Measurements from ENCODE around the gene MCEE.
"Not testable (repeated sequence)": the region's sequence is repeated elsewhere in the genome, so short reads cannot be mapped to it uniquely, and the experiment has no call there.

Gene MCEE

DNA sequence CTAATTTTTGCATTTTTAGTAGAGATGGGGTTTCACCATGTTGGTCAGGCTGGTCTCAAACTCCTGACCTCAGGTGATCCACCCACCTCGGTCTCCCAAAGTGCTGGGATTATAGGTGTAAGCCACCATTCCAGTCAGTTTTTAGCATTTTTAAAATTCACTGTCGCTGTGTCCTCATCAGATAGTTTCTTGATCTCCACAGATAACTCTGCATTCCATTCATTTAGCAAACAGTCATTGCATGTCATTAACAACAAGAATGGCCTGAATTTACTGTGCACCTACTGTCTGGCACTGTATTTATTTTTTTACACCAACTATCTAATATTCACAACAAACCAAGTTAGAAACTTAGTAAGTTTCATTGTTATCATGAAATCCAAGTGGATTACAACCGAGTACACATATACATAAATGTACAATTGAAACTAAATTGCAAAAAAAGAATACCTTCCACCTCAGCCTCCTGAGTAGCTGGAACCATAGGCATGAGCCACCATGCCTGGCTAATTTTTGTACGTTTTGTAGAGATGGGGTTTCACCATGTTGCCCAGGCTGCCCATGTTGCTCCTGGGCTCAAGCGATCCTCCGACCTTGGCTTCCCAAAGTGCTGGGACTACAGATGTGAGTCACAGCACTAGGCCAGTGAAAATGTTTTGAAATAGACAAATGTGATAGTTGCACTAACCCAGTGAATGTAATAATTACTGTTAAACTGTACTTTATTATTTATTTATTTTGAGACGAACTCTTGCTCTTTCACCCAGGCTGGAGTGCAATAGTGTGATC, 4.3 kb downstream of the MCEE start:
- no peak for DNase-seq

DNA sequence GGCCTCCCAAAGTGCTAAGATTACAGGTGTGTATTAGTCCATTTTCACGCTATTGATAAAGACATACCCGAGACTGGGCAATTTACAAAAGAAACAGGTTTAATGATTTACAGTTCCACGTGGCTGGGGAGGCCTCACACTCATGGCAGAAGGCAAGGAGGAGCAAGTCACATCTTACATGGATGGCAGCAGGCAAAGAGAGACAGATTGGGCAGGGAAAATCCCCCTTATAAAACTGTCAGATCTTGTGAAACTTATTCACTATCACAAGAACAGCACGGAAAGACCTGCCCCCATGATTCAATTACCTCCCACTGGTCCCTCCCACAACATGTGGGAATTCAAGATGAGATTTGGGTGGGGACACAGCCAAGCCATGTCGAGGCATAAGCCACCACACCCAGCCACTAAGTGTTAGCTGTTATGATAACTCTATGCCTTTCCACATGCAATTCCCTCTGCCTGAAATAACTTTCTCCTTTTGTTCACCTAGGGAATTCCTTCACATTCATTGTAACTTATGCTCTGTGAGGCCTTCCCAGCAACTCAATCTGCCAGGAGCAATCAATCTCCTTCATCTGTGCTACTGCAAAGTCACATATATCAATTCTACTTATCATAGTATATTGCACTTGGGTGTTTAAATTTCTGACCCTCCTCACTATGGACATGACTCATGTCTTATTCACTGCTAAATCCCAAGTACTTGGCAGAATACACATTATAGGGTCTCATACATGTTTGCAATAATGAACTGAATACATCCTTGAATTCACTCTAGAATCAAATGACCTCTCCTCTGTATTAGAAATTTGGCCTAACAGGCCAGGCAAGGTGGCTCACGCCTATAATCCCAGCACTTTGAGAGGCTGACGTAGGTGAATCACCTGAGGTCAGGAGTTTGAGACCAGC, 7.4 kb downstream of the MCEE start:
- no peak for DNase-seq

DNA sequence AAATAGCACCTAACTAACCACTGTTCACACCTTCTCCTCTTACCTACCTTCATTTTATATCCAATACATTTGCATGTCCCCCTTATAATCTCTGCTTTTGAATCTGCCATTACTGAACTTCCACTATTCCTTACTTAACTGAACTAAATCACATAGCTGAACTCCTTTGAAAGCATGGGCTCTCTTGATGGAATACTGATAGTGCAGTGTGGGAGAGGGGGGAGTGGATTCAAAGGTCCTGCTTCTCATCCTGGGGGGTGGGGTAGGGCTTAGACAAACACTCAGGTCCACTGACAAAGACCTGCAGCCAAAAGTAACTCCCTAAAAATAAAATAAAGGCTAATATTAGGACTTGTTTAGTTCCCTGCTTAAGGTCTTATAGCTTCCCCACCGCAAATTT, 8.6 kb downstream of the MCEE start:
- no peak for DNase-seq

DNA sequence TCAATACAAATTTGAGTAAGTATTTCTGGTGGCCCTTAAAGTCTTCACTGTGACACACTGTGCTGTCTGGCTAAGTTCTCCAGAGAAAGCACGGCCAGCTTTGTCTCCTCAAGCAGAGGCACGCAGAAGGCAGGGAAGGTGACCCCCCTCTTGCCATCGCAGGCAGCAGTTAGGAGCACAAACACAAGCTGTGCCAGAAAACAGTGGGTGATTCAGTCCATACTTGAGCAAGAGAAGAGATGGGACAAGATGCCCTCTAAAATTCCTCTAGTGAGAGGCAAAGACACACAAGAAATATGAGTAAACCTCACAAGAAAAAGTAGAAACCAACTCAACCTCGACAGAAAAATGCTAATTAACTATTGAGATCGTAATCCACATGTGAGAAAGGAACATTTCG, 9.8 kb downstream of the MCEE start:
- DNase-seq = no peak

DNA sequence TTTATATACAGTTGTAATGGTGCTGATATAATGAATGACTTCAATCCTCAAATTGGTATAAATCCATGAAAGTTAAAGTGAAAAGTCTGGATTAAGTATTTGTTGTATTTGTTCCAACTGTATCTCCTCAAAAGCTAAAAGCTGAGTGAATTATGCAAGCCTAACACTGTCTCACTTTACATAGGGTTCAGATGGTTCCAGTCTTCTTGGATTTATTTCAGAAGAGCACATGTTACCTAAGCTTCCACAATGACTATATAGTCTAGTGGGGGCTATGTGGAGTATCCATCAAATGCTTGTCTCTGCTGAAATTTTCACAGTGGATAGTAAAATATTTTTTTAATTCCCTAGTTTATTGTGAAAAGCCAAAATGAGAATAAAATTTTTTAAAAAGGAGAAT, 13.0 kb downstream of the MCEE start:
- no peak for DNase-seq

DNA sequence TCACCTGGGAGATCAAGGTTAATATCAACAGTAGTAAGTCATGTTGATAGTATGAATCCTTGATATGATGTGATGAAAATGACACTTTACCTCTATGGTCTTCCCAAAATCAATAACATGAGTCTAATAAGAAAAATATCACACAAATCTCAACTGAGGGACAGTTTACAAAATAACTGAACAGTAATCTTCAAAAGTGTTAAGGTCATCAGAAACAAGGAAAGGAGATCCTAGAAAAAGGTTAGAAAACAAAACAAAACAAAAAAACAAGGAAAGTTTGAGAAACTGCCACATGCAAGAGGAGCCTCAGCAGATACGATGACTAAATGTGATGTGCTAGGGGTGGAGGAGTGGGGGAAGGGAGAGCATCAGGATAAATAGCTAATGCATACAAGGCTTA, 16.2 kb downstream of the MCEE start:
- DNase-seq = no peak

DNA sequence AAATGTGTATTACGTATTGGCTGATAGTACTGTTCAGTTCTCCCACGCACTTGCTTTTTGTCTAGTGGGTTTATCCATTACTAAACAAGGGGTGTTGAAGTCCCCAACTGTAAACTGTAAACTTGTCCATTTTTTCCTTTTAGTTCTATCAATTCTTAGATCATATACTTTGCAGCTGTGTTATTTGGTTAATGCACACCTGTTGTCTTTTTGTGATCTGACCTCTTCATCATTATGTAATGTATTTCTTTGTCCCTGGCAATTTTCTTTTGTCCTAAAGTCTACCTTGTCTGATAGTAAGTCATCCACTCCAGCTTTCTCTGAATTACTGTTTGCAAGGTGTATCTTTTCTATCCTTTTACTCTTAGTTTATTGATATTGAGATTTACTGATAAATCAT, 21.9 kb downstream of the MCEE start:
- no peak for DNase-seq

DNA sequence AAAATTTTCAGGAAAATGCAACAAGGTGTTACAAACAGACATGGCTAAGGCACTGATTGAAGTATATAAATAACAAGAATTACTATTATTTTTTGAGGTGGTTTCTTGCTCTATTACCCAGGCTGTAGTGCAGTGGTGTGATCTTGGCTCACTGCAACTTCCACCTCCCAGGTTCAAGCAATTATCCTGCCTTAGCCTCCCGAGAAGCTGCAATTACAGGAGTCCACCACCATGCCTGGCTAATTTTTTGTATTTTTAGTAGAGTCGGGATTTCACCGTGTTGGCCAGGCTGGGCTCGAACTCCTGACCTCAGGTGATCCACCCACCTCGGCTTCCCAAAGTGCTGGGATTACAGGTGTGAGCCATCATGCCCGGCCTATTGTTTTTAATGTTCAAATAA, 23.6 kb downstream of the MCEE start:
- not testable (repeated sequence) for DNase-seq

DNA sequence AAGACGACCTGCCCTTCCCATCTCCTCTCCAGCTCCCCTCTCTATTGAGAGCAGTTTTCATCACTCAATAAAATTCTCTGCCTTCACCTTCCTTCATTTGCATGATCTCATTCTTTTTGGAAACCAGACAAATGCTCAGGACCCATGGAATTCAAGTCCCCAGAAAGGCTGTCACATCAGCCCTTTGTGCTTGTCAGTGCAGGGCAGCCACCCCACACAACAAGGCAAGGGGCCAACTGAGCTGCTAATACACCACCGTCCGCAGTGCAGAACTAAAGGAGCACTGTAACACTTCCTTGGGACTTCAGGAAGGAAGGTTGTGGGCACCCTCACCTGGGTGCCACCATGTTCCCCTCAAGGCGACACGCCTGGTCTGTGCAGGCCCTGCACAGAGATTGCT, 26.2 kb downstream of the MCEE start:
- DNase-seq = no peak

DNA sequence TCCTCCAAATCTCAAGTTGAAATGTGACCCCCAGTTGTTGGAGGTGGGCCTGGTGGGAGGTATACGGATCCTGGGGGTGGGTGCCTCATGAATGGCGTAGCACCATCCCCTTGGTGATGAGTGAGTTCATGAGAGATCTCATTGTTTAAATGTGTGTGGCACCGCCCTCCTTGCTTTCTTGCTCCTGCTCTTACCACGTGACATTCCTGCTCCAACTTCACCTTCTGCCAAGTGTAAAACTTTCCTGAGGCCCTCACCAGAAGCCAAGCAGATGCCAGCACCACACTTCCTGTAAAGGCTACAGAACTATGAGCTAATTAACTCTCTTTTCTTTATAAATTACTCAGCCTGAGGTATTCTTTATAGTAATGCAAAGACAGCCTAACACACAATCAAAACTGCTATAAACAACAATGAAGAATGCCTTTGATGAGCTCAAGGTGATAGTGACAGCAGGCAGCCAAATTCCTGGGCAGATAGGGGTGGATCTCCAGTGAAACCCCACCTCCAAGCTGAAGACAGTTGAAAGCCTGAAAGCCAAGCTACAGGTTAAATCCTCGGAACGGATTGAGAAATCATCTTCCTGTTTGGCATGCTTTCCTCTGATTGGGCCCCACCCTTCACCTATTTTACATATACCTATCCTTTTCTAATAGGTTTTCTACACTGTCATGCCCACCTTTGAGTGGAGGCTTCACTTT, 26.9 kb downstream of the MCEE start:
- no peak for DNase-seq

DNA sequence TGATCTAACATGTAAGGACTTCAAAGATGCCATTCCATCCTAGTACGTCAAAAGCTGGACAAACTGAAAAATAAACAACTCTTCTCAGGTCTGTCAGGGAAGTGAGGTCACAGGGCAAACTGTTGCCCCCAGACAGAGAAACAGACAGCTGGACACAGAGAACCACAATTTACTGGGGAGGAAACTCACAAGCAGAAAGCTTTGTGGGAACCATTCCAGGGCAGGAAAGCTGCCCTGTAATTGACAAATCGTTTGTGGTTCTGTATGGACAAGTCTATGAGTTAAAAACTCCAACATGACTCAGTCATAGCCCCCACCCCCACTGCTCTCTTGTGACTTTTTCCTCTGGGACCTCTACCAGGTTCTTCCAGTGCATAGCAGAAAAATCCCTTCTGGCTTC, 28.4 kb downstream of the MCEE start:
- DNase-seq = no peak

DNA sequence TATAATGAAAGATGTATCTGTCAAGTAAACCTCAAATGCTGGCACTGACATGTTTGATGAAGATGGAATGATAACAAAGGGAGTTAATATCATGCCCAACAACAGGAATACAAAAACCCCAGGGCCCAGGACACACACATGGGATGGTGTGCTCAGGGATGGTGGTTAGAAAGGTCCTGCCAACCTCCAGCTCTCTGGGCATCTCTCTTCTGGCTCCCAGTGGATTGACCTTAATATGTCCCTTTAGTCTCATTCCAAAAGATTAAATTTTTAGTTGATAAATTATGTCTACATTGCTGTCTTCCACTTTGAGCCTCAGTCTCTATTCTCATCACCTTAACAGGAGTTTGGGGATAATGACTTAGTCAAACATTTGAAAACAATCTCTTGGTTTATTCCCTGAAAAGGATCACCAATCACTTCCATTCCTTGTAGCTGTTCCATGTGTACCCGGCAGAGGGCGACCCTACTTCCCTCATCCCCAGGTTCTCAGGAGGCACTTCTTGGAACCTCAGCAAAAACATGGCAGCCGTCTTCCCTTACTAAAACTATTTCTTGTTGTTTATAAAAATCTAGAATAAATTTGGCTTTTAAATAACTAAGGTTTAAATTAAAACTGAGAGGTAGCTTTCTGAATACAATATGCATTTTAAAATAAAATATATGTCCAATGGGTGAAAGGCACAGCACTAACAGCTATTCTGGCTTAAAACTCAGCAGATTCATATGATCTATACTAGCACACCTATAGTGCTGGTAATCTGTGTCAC, 29.6 kb downstream of the MCEE start:
- peak; percentile 78 for DNase-seq

DNA sequence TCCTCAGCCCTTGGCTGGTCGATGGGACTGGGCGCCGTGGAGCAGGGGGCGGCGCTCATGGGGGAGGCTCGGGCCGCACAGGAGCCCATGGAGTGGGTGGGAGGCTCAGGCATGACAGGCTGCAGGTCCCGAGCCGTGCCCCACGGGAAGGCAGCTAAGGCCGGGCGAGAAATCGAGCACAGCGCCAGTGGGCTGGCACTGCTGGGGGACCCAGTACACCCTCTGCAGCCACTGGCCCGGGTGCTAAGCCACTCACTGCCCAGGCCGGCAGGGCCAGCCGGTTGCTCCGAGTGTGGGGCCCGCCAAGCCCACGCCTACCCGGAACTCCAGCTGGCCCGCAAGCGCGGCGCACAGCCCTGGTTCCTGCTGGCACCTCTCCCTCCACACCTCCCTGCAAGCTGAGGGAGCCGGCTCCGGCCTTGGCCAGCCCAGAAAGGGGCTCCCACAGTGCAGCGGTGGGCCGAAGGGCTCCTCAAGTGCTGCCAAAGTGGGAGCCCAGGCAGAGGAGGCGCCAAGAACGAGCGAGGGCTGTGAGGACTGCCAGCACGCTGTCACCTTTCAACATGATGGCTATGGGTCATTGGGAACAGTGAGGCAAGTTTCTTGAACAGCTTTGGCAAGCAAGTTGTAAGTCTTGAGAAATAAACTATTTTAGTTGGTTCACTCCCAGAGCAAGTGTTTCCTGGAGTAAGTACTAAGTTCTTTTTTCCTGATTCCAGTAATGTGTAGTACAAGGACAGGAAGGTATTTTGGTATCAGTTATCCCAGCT, 37.4 kb downstream of the MCEE start:
- DNase-seq = not testable (repeated sequence)

DNA sequence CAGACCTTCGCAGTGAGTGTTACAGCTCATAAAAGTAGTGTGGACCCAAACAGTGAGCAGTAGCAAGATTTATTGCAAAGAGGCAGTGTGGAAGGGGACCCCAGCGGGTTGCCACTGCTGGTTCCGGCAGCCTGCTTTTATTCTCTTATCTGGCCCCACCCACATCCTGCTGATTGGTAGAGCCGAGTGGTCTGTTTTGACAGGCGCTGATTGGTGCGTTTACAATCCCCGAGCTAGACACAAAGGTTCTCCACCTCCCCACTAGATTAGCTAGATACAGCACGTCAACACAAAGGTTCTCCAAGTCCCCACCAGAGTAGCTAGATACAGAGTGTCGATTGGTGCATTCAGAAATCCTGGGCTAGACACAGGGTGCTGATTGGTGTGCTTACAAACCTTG, 38.2 kb downstream of the MCEE start:
- not testable (repeated sequence) for DNase-seq

DNA sequence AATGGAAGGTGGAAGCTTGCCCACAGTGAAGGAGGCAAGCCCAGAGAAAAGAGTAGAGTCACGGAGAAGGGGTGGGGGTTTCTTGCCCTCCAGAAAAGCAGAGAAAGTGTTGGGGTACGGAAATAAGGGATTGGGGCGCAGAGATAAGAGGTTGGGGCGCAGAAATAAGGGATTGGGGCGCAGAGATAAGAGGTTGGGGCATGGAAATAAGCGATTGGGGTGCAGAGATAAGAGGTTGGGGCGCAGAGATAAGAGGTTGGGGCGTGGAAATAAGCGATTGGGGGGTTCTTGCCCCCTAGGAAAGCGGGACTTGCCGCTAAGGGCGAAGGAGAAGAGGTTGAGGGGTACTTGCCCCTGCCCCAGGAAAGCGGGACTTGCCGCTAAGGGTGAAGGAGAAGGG, 40.6 kb downstream of the MCEE start:
- DNase-seq = not testable (repeated sequence)

DNA sequence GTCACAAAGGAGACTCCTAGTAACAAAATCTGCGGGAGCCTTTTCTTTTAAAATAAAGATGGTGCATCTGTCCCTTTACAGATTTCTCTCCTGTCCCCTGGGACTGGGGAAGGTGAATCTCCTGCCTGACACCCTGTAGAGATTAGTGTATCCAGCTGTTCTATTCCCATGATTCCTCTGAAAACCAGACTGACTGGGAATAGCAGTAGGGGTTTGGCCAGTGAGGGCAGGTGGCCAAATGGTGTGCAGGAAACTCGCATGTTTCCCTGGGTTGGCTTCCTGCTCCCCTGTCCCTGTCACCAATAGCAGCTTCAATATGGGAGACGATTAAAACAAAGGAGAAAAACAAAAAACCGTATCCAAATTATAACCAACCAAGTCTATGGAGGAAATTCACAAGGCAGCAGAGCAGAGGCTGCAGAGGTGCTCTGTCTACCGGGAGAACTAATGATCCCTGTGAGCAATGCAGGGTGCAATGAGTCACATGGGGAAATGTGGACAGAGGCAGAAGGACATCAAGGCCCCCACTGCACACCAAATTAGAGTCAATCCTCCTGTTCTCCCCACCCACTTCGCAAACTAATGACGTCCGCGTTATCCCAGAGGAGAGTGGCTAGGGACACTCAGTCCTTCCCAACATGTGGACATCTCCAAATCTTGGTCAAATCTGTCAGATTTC, 44.6 kb downstream of the MCEE start:
- not testable (repeated sequence) for DNase-seq

DNA sequence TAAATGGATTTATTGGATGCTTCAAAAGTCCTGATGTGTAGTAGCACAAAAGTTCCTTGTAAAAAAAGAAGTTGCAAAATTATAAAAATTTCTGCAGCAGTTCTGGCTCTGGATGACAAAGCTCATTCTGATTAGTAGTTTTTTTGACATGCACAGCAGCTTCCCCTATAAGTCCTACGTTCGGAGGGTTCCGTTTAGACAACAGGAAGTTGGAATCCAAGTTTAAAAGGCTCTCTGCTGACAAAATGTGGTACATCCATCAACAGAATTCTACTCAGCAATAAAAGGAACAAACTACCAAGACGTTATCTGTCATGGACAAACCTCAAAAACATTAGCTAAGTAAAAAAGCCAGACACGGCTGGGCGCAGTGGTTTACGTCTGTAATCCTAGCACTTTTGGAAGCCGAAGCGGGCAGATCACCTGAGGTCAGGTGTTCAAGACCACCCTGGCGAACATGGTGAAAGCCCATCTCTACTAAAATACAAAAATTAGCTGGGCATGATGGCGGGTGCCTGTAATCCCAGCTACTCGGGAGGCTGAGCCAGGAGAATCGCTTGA, 46.2 kb downstream of the MCEE start:
- DNase-seq = not testable (repeated sequence)

DNA sequence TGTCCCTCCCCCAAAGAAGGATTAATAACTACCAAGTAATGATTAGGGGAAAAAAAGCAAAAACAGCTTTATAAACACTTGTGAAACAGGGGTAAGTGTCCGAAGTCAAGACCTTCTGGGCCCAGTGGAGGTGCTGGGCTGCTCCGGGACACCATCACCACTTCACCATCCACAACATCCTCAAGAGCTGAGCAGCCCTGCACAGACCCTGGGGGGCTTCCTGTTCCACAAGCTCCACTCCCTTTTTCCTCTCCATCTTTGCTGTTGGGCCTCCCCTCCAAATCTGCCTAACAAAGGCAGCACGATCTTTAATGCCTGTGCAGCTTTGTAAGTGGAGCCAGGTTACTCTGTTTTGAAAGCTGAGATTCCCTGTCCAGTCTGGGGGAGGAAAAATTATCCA, 46.7 kb downstream of the MCEE start:
- DNase-seq = not testable (repeated sequence)

DNA sequence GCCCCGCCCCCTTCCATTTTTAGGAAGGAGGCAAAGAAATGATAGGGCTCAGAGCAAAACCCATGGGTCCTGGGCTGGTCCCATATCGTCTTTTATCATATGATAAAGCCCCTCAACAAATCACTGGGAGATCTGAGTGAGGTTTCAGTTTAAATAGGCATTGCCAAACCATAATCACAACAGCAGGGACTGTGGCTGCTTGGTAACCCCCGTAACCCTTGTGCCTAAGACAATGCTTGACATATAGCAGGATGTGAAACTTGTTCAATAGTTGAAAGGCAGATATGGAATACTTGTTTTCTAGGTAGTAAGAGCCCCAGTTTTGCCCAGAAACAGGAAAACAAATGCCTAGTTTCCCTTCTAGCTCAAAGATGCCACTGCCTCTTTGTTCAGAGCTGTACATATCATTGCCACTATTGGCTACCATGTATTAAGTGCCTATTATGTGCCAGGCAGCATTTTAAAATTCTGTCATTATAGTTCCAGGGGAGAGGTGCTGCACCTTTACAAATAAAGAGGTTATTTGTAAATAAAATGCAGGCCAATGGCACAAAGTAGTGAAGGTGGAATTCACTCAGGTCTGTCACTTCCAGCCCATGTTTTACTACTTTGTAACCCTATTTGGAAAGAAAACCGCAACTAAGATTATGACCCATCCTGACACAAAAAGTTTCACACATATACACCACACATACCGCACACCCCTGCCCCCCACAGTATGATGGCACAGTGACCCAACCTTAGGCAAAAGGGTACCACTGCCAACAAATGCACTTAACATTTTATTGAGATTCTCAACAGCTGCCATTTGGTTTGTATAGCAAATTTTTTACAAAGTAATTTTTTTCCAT, 47.4 kb downstream of the MCEE start:
- DNase-seq = peak; percentile 75

DNA sequence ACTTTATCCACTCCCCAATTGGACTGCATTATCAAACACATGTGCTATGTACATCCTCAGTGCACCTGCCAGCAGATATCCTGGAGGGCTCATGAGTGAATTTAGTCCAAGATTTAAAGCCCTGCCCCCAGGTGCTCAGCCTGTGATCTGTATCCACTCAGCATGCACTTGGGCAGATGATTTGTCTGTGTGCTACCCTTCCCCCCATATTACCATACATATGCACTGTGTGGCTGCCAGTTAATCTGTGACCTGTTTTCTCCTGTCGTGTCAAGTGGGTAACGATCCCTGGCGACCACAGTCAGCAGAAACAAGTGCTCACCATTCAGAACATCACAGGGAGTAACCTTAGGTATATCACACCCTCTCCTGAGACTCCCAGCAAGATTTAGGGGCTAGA, 51.4 kb downstream of the MCEE start:
- no peak for DNase-seq

All from activated effector memory CD4-positive, alpha-beta T cell treated with anti-CD3 and anti-CD28 coated beads, Interleukin-2, amount 50 U/mL, for 16 hours (primary cell).